Measurements from ENCODE around the gene SERPINA12.

SERPINA12 gene

GRCh38 chr14:94462763-94463572, 46.3 kb downstream of the SERPINA12 start:
- DNase-seq, result no peak

- no peak for DNase-seq
Measured at GRCh38 chr14:94462219-94462551, 47.1 kb downstream of the SERPINA12 start.

- DNase-seq, result no peak
Measured at GRCh38 chr14:94461526-94462218, 47.6 kb downstream of the SERPINA12 start.

- no peak for DNase-seq
Measured at GRCh38 chr14:94460631-94461416, 48.4 kb downstream of the SERPINA12 start.

GRCh38 chr14:94458558-94459205, 50.6 kb downstream of the SERPINA12 start:
- no peak for DNase-seq

GRCh38 chr14:94458096-94458495, 51.2 kb downstream of the SERPINA12 start:
- no peak for DNase-seq

- DNase-seq, result no peak
Measured at GRCh38 chr14:94455928-94456327, 53.3 kb downstream of the SERPINA12 start.

- no peak for DNase-seq
Measured at GRCh38 chr14:94451826-94452225, 57.4 kb downstream of the SERPINA12 start.

- no peak for DNase-seq
Measured at GRCh38 chr14:94451091-94451771, 58.0 kb downstream of the SERPINA12 start.

- no peak for DNase-seq
Measured at GRCh38 chr14:94450722-94451090, 58.6 kb downstream of the SERPINA12 start.

GRCh38 chr14:94449930-94450329, 59.3 kb downstream of the SERPINA12 start:
- DNase-seq, result no peak

GRCh38 chr14:94448071-94448808, 61.0 kb downstream of the SERPINA12 start:
- DNase-seq, result no peak

GRCh38 chr14:94447206-94447605, 62.1 kb downstream of the SERPINA12 start:
- DNase-seq, result no peak

- no peak for DNase-seq
Measured at GRCh38 chr14:94446126-94446525, 63.1 kb downstream of the SERPINA12 start.

GRCh38 chr14:94445003-94445402, 64.3 kb downstream of the SERPINA12 start:
- no peak for DNase-seq

- no peak for DNase-seq
Measured at GRCh38 chr14:94441531-94442205, 67.6 kb downstream of the SERPINA12 start.

GRCh38 chr14:94441130-94441529, 68.1 kb downstream of the SERPINA12 start:
- DNase-seq, result no peak

GRCh38 chr14:94439453-94440057, 69.7 kb downstream of the SERPINA12 start:
- DNase-seq, result no peak

All from stimulated activated naive CD4-positive, alpha-beta T cell (primary cell).